Activated naive CD4-positive, alpha-beta T cell treated with anti-CD3 and anti-CD28 coated beads for 36 hours (primary cell): ENCODE measurements around the gene AMIGO1. TPM values are rescaled to one million over a fixed set of nuclear protein-coding genes. Genes with fewer than 3 reads are reported as not detected.
A peak's percentile ranks its signal among the peaks of the same experiment; 100 is the strongest.

ENCODE experiments used
- CTCF ChIA-PET: fragments of 350-600 bp; sonication (Branson Sonifier 250); formaldehyde crosslinking; loops from one replicate; lab custom pipeline; 2021; ENCODE audit warnings: antibody characterized with exemption; lab: Charles Lee
- DNase-seq: peaks from one replicate; pipeline ENCODE4 v3.0.0-alpha.2; 2020
- H3K27ac Mint-ChIP-seq: one replicate; pipeline ENCODE4 v1.8.0; 2021; ENCODE audit warnings: mild to moderate bottlenecking, mixed read lengths
- H3K27me3 Mint-ChIP-seq: one replicate; pipeline ENCODE4 v1.8.0; 2021; ENCODE audit warnings: low read depth, mixed read lengths
- H3K36me3 Mint-ChIP-seq: one replicate; pipeline ENCODE4 v1.8.0; 2021; ENCODE audit warnings: low read depth, mixed read lengths
- H3K4me1 Mint-ChIP-seq: one replicate; pipeline ENCODE4 v1.8.0; 2021; ENCODE audit warnings: low read depth, mixed read lengths
- H3K4me3 Mint-ChIP-seq: one replicate; pipeline ENCODE4 v1.8.0; 2021; ENCODE audit warnings: mild to moderate bottlenecking, moderate library complexity, mixed read lengths
- H3K9me3 Mint-ChIP-seq: one replicate; pipeline ENCODE4 v1.8.0; 2021; ENCODE audit warnings: mixed read lengths
- intact Hi-C: fragments of 100-400 bp; cut with micrococcal nuclease; formaldehyde crosslinking; loops from one replicate; pipeline ENCODE4 v1.15.1; 2023
- total RNA-seq, 2 experiments: library from RNA; stranded (reverse); gene quantifications; one replicate each; pipeline ENCODE4 v1.2.3, GENCODE V29; 2021

The AMIGO1 gene
- total RNA-seq, 2 experiments from 2014 or later: 1.5 to 1.7 TPM

- no peaks in the 10 kb centered on the region for H3K9me3 Mint-ChIP-seq
- no peaks in the 10 kb centered on the region for H3K27me3 Mint-ChIP-seq
- intact Hi-C loops: no loop called here
- H3K4me3 Mint-ChIP-seq: no peak overlapping the region
- peaks cover 92% of the 10 kb centered on the region for H3K4me1 Mint-ChIP-seq
- H3K36me3 Mint-ChIP-seq: peaks cover 2% of the 10 kb centered on the region
- DNase-seq: no peak
- CTCF ChIA-PET: interaction anchor here (0.6 to 35.8 kb wide), 10 partner anchors 3 to 407 kb away, joined by 3 to 1207 read pairs (median 4); partner anchors contain the start of genes AMIGO1, CYB561D1 and GPR61
- H3K27ac Mint-ChIP-seq: peak overlapping the region; percentile 81
These were observed 10.4 kb downstream of the AMIGO1 start for GRCh38 chr1:109499081-109499480.

- peaks cover 90% of the 10 kb centered on the region for H3K4me1 Mint-ChIP-seq
- peaks cover 2% of the 10 kb centered on the region for H3K36me3 Mint-ChIP-seq
- H3K9me3 Mint-ChIP-seq: no peaks in the 10 kb centered on the region
- intact Hi-C loops: loop anchor here (1.0 kb wide), 1 partner anchor 34 kb away; no protein-coding TSS in a partner anchor
- CTCF ChIA-PET: interaction anchor here (0.7 to 35.8 kb wide), 9 partner anchors 2 to 406 kb away, joined by 3 to 1207 read pairs (median 4); partner anchors contain the start of genes AMIGO1, CYB561D1 and GPR61
- no peaks in the 10 kb centered on the region for H3K27me3 Mint-ChIP-seq
- peak; percentile 56 for DNase-seq
- H3K27ac Mint-ChIP-seq: peak overlapping the region; percentile 74
- no peak overlapping the region for H3K4me3 Mint-ChIP-seq
These were observed 11.2 kb downstream of the AMIGO1 start for GRCh38 chr1:109498161-109498801.

- Mint-ChIP-seq H3K9me3 (no peaks in the 10 kb centered on the region), H3K4me1 (peaks cover 86% of the 10 kb centered on the region), H3K27me3 (no peaks in the 10 kb centered on the region), H3K36me3 (peaks cover 2% of the 10 kb centered on the region), H3K27ac (peak overlapping the region; percentile 17), H3K4me3 (no peak overlapping the region)
- intact Hi-C loops: loop anchor here (1.0 kb wide), 1 partner anchor 35 kb away; no protein-coding TSS in a partner anchor
- DNase-seq: no peak
- CTCF ChIA-PET: interaction anchor here (0.6 to 35.8 kb wide), 10 partner anchors 9 to 207 kb away, joined by 3 to 1207 read pairs (median 4); partner anchors contain the start of genes AMIGO1, ATXN7L2 and GPR61
These were observed 11.9 kb downstream of the AMIGO1 start for GRCh38 chr1:109497449-109498160.

GRCh38 chr1:109495738-109496137 is 13.8 kb downstream of the AMIGO1 start:
- Mint-ChIP-seq H3K4me3 (peak overlapping the region; percentile 98), H3K4me1 (peaks cover 68% of the 10 kb centered on the region), H3K27ac (no peak overlapping the region), H3K36me3 (peaks cover 2% of the 10 kb centered on the region), H3K27me3 (no peaks in the 10 kb centered on the region), H3K9me3 (no peaks in the 10 kb centered on the region)
- intact Hi-C loops: no loop called here
- CTCF ChIA-PET: interaction anchor here (2.1 to 35.8 kb wide), 3 partner anchors 13 to 144 kb away, joined by 6 to 1207 read pairs (median 375); partner anchors contain the start of genes AMIGO1 and GPR61
- no peak for DNase-seq

GRCh38 chr1:109493805-109494539 is 15.6 kb downstream of the AMIGO1 start, which contains the start of gene CYB561D1:
Gene CYB561D1, plus strand, starts transcription at chr1:109494094. Its CDS starts 46 bp downstream, at chr1:109494140.
- Mint-ChIP-seq H3K4me1 (peaks cover 54% of the 10 kb centered on the region), H3K27ac (peak within 1 kb of the TSS; percentile 92), H3K4me3 (peak within 1 kb of the TSS; percentile 98), H3K27me3 (no peaks in the 10 kb centered on the region), H3K36me3 (peaks cover 7% of the 10 kb centered on the region), H3K9me3 (no peaks in the 10 kb centered on the region)
- peak; percentile 90 for DNase-seq
- CTCF ChIA-PET: interaction anchor here (0.6 to 35.8 kb wide), 11 partner anchors 10 to 394 kb away, joined by 3 to 1207 read pairs (median 6); partner anchors contain the start of genes AMIGO1, ATXN7L2, GNAI3 and GPR61
- intact Hi-C loops: loop anchor here (1.0 kb wide), 3 partner anchors 8 to 38 kb away; partner anchors contain the start of gene ATXN7L2

- DNase-seq: no peak
- Mint-ChIP-seq H3K4me1 (peaks cover 48% of the 10 kb centered on the region), H3K36me3 (peaks cover 10% of the 10 kb centered on the region), H3K9me3 (no peaks in the 10 kb centered on the region), H3K27me3 (no peaks in the 10 kb centered on the region), H3K27ac (no peak overlapping the region), H3K4me3 (peak overlapping the region; percentile 98)
- CTCF ChIA-PET: interaction anchor here (0.6 to 35.8 kb wide), 10 partner anchors 9 to 240 kb away, joined by 3 to 1207 read pairs (median 6); partner anchors contain the start of genes AMIGO1, ATXN7L2, GNAI3 and GPR61
- intact Hi-C loops: no loop called here
These were observed 16.3 kb downstream of the AMIGO1 start for GRCh38 chr1:109493227-109493626.

GRCh38 chr1:109492779-109493178 is 16.7 kb downstream of the AMIGO1 start:
- peaks cover 10% of the 10 kb centered on the region for H3K36me3 Mint-ChIP-seq
- no peak overlapping the region for H3K4me3 Mint-ChIP-seq
- CTCF ChIA-PET: interaction anchor here (0.8 to 35.8 kb wide), 10 partner anchors 9 to 139 kb away, joined by 3 to 1207 read pairs (median 6); partner anchors contain the start of genes AMIGO1, ATXN7L2, GNAI3 and GPR61
- H3K27me3 Mint-ChIP-seq: no peaks in the 10 kb centered on the region
- no peaks in the 10 kb centered on the region for H3K9me3 Mint-ChIP-seq
- intact Hi-C loops: no loop called here
- no peak for DNase-seq
- H3K4me1 Mint-ChIP-seq: peaks cover 44% of the 10 kb centered on the region
- H3K27ac Mint-ChIP-seq: no peak overlapping the region

GRCh38 chr1:109491372-109491771 is 18.2 kb downstream of the AMIGO1 start:
- peaks cover 33% of the 10 kb centered on the region for H3K4me1 Mint-ChIP-seq
- DNase-seq: no peak
- H3K27ac Mint-ChIP-seq: no peak overlapping the region
- no peaks in the 10 kb centered on the region for H3K27me3 Mint-ChIP-seq
- CTCF ChIA-PET: interaction anchor here (0.6 to 35.8 kb wide), 8 partner anchors 7 to 328 kb away, joined by 3 to 1207 read pairs (median 4); partner anchors contain the start of genes AMIGO1, ATXN7L2, GPR61 and PSMA5
- H3K9me3 Mint-ChIP-seq: no peaks in the 10 kb centered on the region
- peaks cover 11% of the 10 kb centered on the region for H3K36me3 Mint-ChIP-seq
- H3K4me3 Mint-ChIP-seq: no peak overlapping the region
- intact Hi-C loops: no loop called here

- CTCF ChIA-PET: interaction anchor here (0.6 to 35.8 kb wide), 11 partner anchors 18 to 328 kb away, joined by 3 to 1207 read pairs (median 3); partner anchors contain the start of genes AMIGO1, GPR61 and PSMA5
- no peaks in the 10 kb centered on the region for H3K27me3 Mint-ChIP-seq
- H3K36me3 Mint-ChIP-seq: peaks cover 11% of the 10 kb centered on the region
- DNase-seq: no peak
- H3K27ac Mint-ChIP-seq: no peak overlapping the region
- H3K4me3 Mint-ChIP-seq: no peak overlapping the region
- H3K9me3 Mint-ChIP-seq: no peaks in the 10 kb centered on the region
- peaks cover 28% of the 10 kb centered on the region for H3K4me1 Mint-ChIP-seq
- intact Hi-C loops: loop anchor here (1.0 kb wide), 1 partner anchor 41 kb away; no protein-coding TSS in a partner anchor
These were observed 18.6 kb downstream of the AMIGO1 start for GRCh38 chr1:109490934-109491302.

- H3K27ac Mint-ChIP-seq: no peak overlapping the region
- intact Hi-C loops: loop anchor here (1.0 kb wide), 1 partner anchor 42 kb away; no protein-coding TSS in a partner anchor
- CTCF ChIA-PET: interaction anchor here (0.6 to 35.8 kb wide), 12 partner anchors 19 to 327 kb away, joined by 3 to 1207 read pairs (median 3); partner anchors contain the start of genes AMIGO1, GPR61 and PSMA5
- H3K27me3 Mint-ChIP-seq: no peaks in the 10 kb centered on the region
- H3K4me1 Mint-ChIP-seq: peaks cover 25% of the 10 kb centered on the region
- H3K9me3 Mint-ChIP-seq: no peaks in the 10 kb centered on the region
- peak; percentile 75 for DNase-seq
- H3K4me3 Mint-ChIP-seq: no peak overlapping the region
- H3K36me3 Mint-ChIP-seq: peaks cover 11% of the 10 kb centered on the region
These were observed 19.2 kb downstream of the AMIGO1 start for GRCh38 chr1:109490029-109490933.
